Spinal cord (tissue), 10 donors: Measurements from ENCODE around the gene TEX14. TPM values are rescaled to one million over a fixed set of nuclear protein-coding genes. Genes with fewer than 3 reads are reported as not detected.
"Not testable (repeated sequence)": the region's sequence is repeated elsewhere in the genome, so short reads cannot be mapped to it uniquely, and the experiment has no call there.

Source experiments
- DNase-seq, 6 donors: peaks; one replicate each; pipeline versions ENCODE4 v3.0.0 to v3.0.0-alpha.2; 2013 to 2015; ENCODE audit warnings: low spot score in 6 of 6, low read depth in 4 of 6
- H3K27ac ChIP-seq: one replicate; pipeline ENCODE4 v1.5.1; 2013; ENCODE audit warnings: low read depth, low read length, control low read depth
- H3K27me3 ChIP-seq: one replicate; pipeline ENCODE4 v1.6.1; 2013; ENCODE audit warnings: low read length; ENCODE audit not compliant: control insufficient read depth, insufficient read depth
- H3K36me3 ChIP-seq: one replicate; pipeline ENCODE4 v1.6.1; 2013; ENCODE audit warnings: low read length; ENCODE audit not compliant: control insufficient read depth, insufficient read depth
- H3K4me1 ChIP-seq: one replicate; pipeline ENCODE4 v1.6.1; 2013; ENCODE audit warnings: low read length; ENCODE audit not compliant: control insufficient read depth, insufficient read depth
- H3K4me3 ChIP-seq: one replicate; pipeline ENCODE4 v1.5.1; 2013; ENCODE audit warnings: low read depth, low read length, control low read depth
- H3K9me3 ChIP-seq: one replicate; pipeline ENCODE4 v1.6.1; 2013; ENCODE audit warnings: low read length; ENCODE audit not compliant: control insufficient read depth, insufficient read depth
- WGBS: methylation state at CpG from one replicate; pipeline ENCODE4 v1.1.5; 2013; ENCODE audit warnings: missing lambda C conversion rate; ENCODE audit not compliant: insufficient coverage; 5-methylcytosine and 5-hydroxymethylcytosine counted together
- polyA plus RNA-seq, 2 donors: library from polyadenylated mRNA; unstranded; fragments of 120-200 nt; gene quantifications; one replicate each; pipeline ENCODE4 v1.2.1, GENCODE V29; 2013; ENCODE audit not compliant: insufficient read length in 2 of 2
- total RNA-seq, 2 donors: library from RNA; depleted of rRNA in 1 of 2; stranded (reverse); fragments of 120-200 nt in 1 of 2; fragments of >200 nt in 1 of 2; gene quantifications; one replicate each; pipeline versions ENCODE4 v1.2.3 to v1.2.4, GENCODE V29; 2013 to 2014
- donor health status: healthy.

Gene TEX14
- total and polyA plus RNA-seq, 4 donors = 0.30 to 1.3 (median 0.61) TPM

DNA sequence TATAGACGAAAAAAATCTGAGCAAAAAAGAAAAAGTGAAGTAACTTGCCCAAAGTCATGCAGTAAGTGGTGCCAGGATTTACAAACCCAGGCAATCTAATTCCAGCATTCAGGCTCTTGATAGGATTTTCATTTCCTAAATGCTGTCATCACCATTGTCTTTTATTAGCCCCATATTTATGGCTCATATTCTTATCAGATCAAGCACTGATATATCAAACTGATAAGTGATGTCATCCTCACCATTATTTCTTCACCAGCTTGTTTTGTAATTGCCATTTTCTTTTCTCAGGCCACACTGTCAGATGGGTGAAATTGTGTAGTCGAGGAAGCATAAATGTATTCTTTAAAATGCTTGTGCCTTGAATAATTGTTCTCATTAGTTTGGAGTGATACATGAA lies 1.9 kb upstream of the TEX14 start:
- no peak overlapping the region for H3K4me3 ChIP-seq
- peaks cover 9% of the 10 kb centered on the region for H3K4me1 ChIP-seq
- whole genome bisulfite sequencing = no CpG with 5 or more reads among the region's 2 CpGs
- DNase-seq = no peak
- peaks cover 2% of the 10 kb centered on the region for H3K36me3 ChIP-seq
- H3K27me3 ChIP-seq = no peaks in the 10 kb centered on the region
- no peaks in the 10 kb centered on the region for H3K9me3 ChIP-seq
- no peak overlapping the region for H3K27ac ChIP-seq

DNA sequence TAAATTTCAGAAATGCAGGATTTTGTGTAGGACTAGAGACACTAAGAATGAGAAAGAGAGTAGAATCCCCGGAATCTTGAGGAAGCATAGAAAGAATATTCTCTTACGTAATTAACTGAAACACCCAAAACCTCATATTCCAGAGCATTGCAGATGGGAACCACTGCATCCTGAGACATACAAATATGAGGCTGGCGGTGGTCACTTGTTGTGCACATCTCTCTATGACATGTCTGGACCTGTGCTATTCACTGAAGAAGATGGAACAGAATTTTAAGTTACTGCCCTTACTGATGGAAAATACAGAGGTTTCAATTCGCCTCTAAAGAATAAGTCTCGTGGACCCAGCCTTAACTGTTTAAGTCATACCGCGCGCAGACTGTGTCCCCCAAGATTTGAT lies 1.4 kb upstream of the TEX14 start:
- peak overlapping the region; percentile 90 for H3K27ac ChIP-seq
- DNase-seq = no peak
- H3K4me3 ChIP-seq = peak overlapping the region; percentile 81
- H3K36me3 ChIP-seq = peaks cover 2% of the 10 kb centered on the region
- H3K9me3 ChIP-seq = no peaks in the 10 kb centered on the region
- WGBS = 82% methylated on average over 1 of the region's 8 CpGs
- no peaks in the 10 kb centered on the region for H3K27me3 ChIP-seq
- H3K4me1 ChIP-seq = peaks cover 9% of the 10 kb centered on the region

DNA sequence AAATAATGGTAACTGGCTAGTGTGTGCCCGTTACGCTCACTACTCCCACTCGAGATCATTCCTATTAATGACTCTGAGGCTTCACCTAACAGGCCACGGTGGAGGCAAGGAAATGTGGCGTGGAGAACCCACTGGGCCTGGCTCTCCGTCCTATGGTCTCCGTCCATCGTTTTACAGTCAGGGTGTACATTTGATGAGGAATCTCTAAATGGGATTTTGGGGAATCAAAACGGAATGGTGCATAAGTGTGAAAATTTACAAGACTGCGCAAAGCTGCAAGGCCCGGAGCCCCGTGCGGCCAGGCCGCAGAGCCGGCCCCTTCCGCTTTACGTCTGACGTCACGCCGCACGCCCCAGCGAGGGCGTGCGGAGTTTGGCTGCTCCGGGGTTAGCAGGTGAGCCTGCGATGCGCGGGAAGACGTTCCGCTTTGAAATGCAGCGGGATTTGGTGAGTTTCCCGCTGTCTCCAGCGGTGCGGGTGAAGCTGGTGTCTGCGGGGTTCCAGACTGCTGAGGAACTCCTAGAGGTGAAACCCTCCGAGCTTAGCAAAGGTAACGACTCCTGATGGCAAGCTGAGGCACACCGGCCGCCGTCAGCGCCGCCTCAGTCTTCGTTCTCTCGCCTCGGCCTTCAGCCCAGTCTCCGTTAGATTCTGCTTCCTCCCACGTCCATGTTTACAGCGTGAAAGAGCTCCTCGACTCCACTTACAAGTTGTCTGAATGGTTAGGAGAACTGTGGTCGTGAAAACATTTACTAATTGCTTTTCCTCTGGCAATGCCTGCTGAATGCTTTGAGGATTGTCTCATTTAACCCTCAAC lies 602 bp upstream of the TEX14 start, which contains the start of gene RAD51C:
Gene RAD51C (plus strand): TSS at position 364 of the 817 bp plus-strand sequence. CDS start 42 bp downstream, at position 406.
- WGBS = 9% methylated on average over 44 of the region's 50 CpGs
- peak; percentile 76 to 97 (median 82) for DNase-seq
- peak within 1 kb of the TSS; percentile 90 for H3K27ac ChIP-seq
- H3K27me3 ChIP-seq = no peaks in the 10 kb centered on the region
- H3K9me3 ChIP-seq = no peaks in the 10 kb centered on the region
- H3K36me3 ChIP-seq = peaks cover 2% of the 10 kb centered on the region
- peak within 1 kb of the TSS; percentile 81 for H3K4me3 ChIP-seq
- peaks cover 9% of the 10 kb centered on the region for H3K4me1 ChIP-seq

DNA sequence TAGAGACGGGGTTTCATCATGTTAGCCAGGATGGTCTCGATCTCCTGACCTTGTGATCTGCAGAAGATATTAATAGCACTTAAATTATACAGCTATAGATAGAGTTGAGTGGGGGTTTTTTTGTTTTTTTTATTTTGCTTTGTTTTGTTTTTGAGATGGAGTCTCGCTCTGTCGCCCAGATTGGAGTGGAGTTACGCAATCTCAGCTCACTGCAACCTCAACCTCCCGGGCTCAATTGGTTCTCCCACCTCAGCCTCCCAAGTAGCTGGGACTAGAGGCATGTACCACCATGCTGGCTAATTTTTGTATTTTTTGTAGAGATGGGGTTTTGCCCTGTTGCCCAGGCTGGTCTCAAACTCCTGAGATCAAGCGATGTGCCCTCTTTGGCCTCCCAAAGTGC lies 1.8 kb downstream of the TEX14 start:
- not testable (repeated sequence) for H3K36me3 ChIP-seq, H3K27me3 ChIP-seq, H3K4me1 ChIP-seq, H3K27ac ChIP-seq, H3K9me3 ChIP-seq, DNase-seq, H3K4me3 ChIP-seq
- WGBS = 100% methylated on average over 1 of the region's 7 CpGs

DNA sequence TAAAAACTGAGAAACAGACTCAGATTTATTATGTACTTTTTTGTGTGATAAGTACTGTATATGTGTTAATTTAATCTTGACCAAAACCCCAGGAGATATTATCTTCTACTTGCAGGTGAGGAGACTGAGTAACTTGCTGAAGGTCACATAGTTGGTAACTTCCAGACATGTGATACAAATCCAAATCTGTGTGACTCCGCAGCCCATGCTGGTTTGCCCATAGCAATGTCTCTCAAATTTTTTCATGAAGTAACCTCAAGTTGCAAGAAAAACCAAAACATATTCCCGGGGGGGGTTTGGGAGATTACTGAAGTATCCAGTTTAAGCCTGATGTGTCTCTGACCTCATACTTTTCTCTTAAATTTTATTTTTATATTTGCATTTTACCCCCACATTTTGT lies 3.3 kb downstream of the TEX14 start:
- WGBS = no CpG with 5 or more reads among the region's 2 CpGs

DNA sequence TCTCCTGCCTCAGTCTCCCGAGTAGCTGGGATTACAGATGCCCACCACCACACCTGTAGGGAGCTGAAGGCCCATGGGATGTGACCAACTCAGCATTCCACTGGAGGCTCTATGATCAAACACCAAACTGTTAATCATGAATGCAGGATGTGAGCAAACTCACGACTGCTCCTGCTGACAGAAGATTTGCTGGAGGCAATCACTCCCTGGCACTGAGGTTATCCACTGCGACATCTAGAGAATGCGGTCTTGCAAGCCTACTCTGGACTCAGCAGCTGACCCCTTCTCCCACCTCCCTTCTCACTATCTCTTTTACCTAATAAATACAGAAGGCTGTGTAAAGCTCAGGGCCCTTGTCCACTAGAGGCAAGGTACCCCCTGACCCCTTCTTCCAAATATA lies 4.9 kb downstream of the TEX14 start:
- Histone ChIP-seq H3K4me3 (no peak overlapping the region), H3K9me3 (no peaks in the 10 kb centered on the region), H3K27ac (no peak overlapping the region), H3K27me3 (no peaks in the 10 kb centered on the region), H3K4me1 (peaks cover 4% of the 10 kb centered on the region), H3K36me3 (no peaks in the 10 kb centered on the region)
- DNase-seq = no peak
- WGBS = 86% methylated on average over 4 of the region's 4 CpGs

More for the DNA sequence above, 3.3 kb downstream of the TEX14 start:
- no peak overlapping the region for H3K4me3 ChIP-seq
- peaks cover 9% of the 10 kb centered on the region for H3K4me1 ChIP-seq
- DNase-seq = no peak
- no peaks in the 10 kb centered on the region for H3K36me3 ChIP-seq
- no peak overlapping the region for H3K27ac ChIP-seq
- no peaks in the 10 kb centered on the region for H3K27me3 ChIP-seq
- H3K9me3 ChIP-seq = no peaks in the 10 kb centered on the region

DNA sequence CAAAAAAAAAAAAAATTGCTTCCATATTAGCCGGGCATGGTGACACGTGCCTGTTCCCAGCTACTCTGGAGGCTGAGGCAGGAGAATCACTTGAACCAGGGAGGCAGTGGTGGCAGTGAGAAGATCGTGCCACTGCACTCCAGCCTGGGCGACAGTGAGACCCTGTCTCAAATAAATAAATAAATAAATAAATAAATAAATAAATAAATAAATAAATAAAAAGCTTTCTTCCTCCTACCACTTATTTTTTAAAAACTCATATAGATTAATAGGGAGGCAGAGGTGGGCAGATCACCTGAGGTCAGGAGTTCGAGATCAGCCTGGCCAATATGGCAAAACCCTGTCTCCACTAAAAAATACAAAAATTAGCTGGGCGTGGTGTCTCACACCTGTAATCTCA lies 7.4 kb downstream of the TEX14 start:
- H3K4me3 ChIP-seq, H3K36me3 ChIP-seq, H3K27me3 ChIP-seq, DNase-seq, H3K9me3 ChIP-seq, H3K4me1 ChIP-seq, H3K27ac ChIP-seq: not testable (repeated sequence)
- 88% methylated on average over 3 of the region's 6 CpGs for WGBS

DNA sequence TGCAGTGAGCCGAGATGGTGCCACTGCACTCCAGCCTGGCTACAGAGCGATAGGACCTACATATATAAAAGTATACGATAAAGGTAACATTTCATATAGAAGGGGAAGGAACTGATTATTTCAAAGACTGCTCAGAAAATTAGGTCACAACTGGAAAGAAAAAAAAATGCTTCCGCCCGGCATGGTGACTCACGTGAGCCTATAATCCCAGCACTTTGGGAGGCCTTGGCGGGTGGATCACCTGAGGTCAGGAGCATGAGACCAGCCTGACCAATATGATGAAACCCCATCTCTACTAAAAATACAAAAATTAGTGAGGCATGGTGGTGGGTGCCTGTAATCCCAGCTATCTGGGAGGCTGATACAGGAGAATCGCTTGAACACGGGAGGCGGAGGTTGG lies 7.8 kb downstream of the TEX14 start:
- Histone ChIP-seq H3K4me1 (no peaks in the 10 kb centered on the region), H3K36me3 (no peaks in the 10 kb centered on the region), H3K27me3 (no peaks in the 10 kb centered on the region), H3K4me3 (no peak overlapping the region), H3K9me3 (no peaks in the 10 kb centered on the region), H3K27ac (no peak overlapping the region)
- WGBS = 97% methylated on average over 3 of the region's 10 CpGs
- no peak for DNase-seq

DNA sequence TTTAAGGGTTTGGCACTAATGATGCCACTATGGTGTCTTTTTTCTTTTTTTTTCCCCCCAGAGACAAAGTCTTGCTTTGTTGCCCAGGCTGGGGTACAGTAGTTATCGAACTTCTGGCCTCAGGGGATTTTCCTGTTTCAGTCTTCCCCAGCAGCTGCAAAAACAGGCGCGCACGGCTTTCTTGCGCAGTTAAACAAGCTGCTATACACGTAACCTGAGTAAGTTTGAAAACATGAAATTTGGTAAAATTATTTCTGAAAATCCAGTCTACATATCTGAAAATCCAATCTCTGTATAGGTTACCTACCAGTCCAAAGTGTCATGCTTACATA lies 11.8 kb downstream of the TEX14 start:
- Histone ChIP-seq H3K27me3 (no peaks in the 10 kb centered on the region), H3K4me1 (no peaks in the 10 kb centered on the region), H3K9me3 (no peaks in the 10 kb centered on the region), H3K27ac (no peak overlapping the region), H3K36me3 (no peaks in the 10 kb centered on the region), H3K4me3 (no peak overlapping the region)
- no CpG with 5 or more reads among the region's 6 CpGs for WGBS
- no peak for DNase-seq
